ENCODE measurements around the gene CHMP1A. TPM values are rescaled to one million over a fixed set of nuclear protein-coding genes. Genes with fewer than 3 reads are reported as not detected.
A peak's percentile ranks its signal among the peaks of the same experiment; 100 is the strongest.
"Not testable (repeated sequence)": the region's sequence is repeated elsewhere in the genome, so short reads cannot be mapped to it uniquely, and the experiment has no call there.

CHMP1A gene
- polyA plus RNA-seq, 12 donors, result 32.7 to 61.0 (median 45.6) TPM; not detected in 1

- no peak for DNase-seq
Observed at GRCh38 chr16:89693931-89694783, 36.6 kb upstream of the CHMP1A start.

- no peak for DNase-seq
Observed at GRCh38 chr16:89693289-89693731, 35.8 kb upstream of the CHMP1A start.

GRCh38 chr16:89691986-89692569 is 34.6 kb upstream of the CHMP1A start:
- DNase-seq, result no peak

- no peak for DNase-seq
Observed at GRCh38 chr16:89691231-89691985, 33.9 kb upstream of the CHMP1A start.

GRCh38 chr16:89690392-89690901 is 32.9 kb upstream of the CHMP1A start:
- DNase-seq, result no peak

- DNase-seq, result not testable (repeated sequence)
Observed at GRCh38 chr16:89689621-89690020, 32.1 kb upstream of the CHMP1A start.

GRCh38 chr16:89689142-89689541 is 31.6 kb upstream of the CHMP1A start:
- DNase-seq, result no peak

- no peak for DNase-seq
Observed at GRCh38 chr16:89688395-89688794, 30.9 kb upstream of the CHMP1A start.

GRCh38 chr16:89687092-89687940 is 29.8 kb upstream of the CHMP1A start:
- no peak for DNase-seq

GRCh38 chr16:89686520-89687091 is 29.1 kb upstream of the CHMP1A start, which contains the start of gene CDK10:
CDK10 (plus strand) TSS chr16:89686689; CDS start chr16:89686711, 22 bp downstream.
- DNase-seq, result peak; percentile 92

- no peak for DNase-seq
Observed at GRCh38 chr16:89685916-89686315, 28.4 kb upstream of the CHMP1A start.

GRCh38 chr16:89678258-89678657 is 20.8 kb upstream of the CHMP1A start:
- no peak for DNase-seq

GRCh38 chr16:89672177-89672941 is 14.9 kb upstream of the CHMP1A start:
- no peak for DNase-seq

- not testable (repeated sequence) for DNase-seq
Observed at GRCh38 chr16:89671565-89671964, 14.1 kb upstream of the CHMP1A start.

GRCh38 chr16:89670496-89671431 is 13.3 kb upstream of the CHMP1A start:
- DNase-seq, result no peak

- DNase-seq, result no peak
Observed at GRCh38 chr16:89669755-89670154, 12.2 kb upstream of the CHMP1A start.

GRCh38 chr16:89668790-89669158 is 11.3 kb upstream of the CHMP1A start:
- DNase-seq, result no peak

GRCh38 chr16:89667633-89668032 is 10.1 kb upstream of the CHMP1A start:
- DNase-seq, result no peak

GRCh38 chr16:89667000-89667399 is 9.5 kb upstream of the CHMP1A start:
- DNase-seq, result not testable (repeated sequence)
